Gastrocnemius medialis (tissue), 4 donors: ENCODE measurements around the gene HSPBAP1. TPM values are rescaled to one million over a fixed set of nuclear protein-coding genes. Genes with fewer than 3 reads are reported as not detected.

Source experiments
- ATAC-seq, 2 donors: fragments of 150-250 bp; one replicate each; pipeline ENCODE4 v1.9.1; 2016
- DNase-seq, 2 donors: peaks; one replicate each; pipeline ENCODE4 v3.0.0-alpha.2; 2019
- H3K27ac ChIP-seq, 4 donors: fragments of 200-600 bp; sonication (generic); 1 replicate in 1 of 4; 2 replicates in 3 of 4; pipeline ENCODE4 v1.5.1; 2016 to 2018; ENCODE audit warnings: mild to moderate bottlenecking in 2 of 4, moderate library complexity in 1 of 4
- H3K27me3 ChIP-seq, 3 donors: fragments of 200-600 bp; sonication (generic) in 2 of 3; 1 replicate in 1 of 3; 2 replicates in 2 of 3; pipeline versions ENCODE4 v1.5.1 to v1.6.0; 2016 to 2019; ENCODE audit warnings: mild to moderate bottlenecking in 1 of 3, moderate library complexity in 1 of 3
- H3K36me3 ChIP-seq, 2 donors: fragments of 200-600 bp; sonication (generic) in 1 of 2; one replicate each; pipeline ENCODE4 v1.5.1; 2017 to 2018
- H3K4me1 ChIP-seq, 2 donors: fragments of 200-600 bp; sonication (generic) in 1 of 2; one replicate each; pipeline ENCODE4 v1.5.1; 2016 to 2017; ENCODE audit warnings: mild to moderate bottlenecking in 2 of 2
- H3K4me3 ChIP-seq, 4 donors: fragments of 200-600 bp; sonication (generic) in 3 of 4; 1 replicate in 1 of 4; 2 replicates in 3 of 4; pipeline ENCODE4 v1.5.1; 2016 to 2019; ENCODE audit warnings: mild to moderate bottlenecking in 2 of 4
- H3K9me3 ChIP-seq, 3 donors: fragments of 200-600 bp; sonication (generic) in 2 of 3; 1 replicate in 1 of 3; 2 replicates in 2 of 3; pipeline ENCODE4 v1.5.1; 2016 to 2019
- POLR2A ChIP-seq, 2 donors: fragments of 450-650 bp; IDR thresholded peaks; one replicate each; pipeline ENCODE4 v1.6.1; 2017; ENCODE audit warnings: antibody characterized with exemption in 2 of 2, mild to moderate bottlenecking in 2 of 2, moderate library complexity in 2 of 2
- in situ Hi-C, 4 donors: fragments of 200-750 bp; cut with MboI; loops; one replicate each; pipeline versions ENCODE4 v1.15.0 to v1.8.0; 2017; ENCODE audit warnings: low sequenced_read_pairs in 4 of 4
- intact Hi-C: fragments of 100-400 bp; cut with DNase I; formaldehyde crosslinking; loops from one replicate; pipeline ENCODE4 v1.15.1; 2023; ENCODE audit warnings: low total_unique reads
- total RNA-seq, 4 donors: library from RNA; depleted of rRNA; stranded (reverse); fragments of >200 nt; gene quantifications; one replicate each; pipeline versions ENCODE4 v1.1.0 to v1.2.3, GENCODE V29; 2016
- TF ChIP-seq, protein P1 (sequence below), 5 experiments: fragments of 450-650 bp in 3 of 5; fragments of 200-600 bp in 2 of 5; sonication (generic) in 2 of 5; IDR thresholded peaks in 4 of 5; conservative IDR thresholded peaks in 1 of 5; 1 replicate in 4 of 5; 2 replicates in 1 of 5; pipeline ENCODE4 v1.5.1; 2016 to 2019; ENCODE audit warnings: antibody characterized with exemption in 5 of 5, mild to moderate bottlenecking in 3 of 5, moderate library complexity in 3 of 5

The HSPBAP1 gene
- total RNA-seq, 4 donors from 2014 or later, result 14.5 to 30.7 (median 17.0) TPM

DNA sequence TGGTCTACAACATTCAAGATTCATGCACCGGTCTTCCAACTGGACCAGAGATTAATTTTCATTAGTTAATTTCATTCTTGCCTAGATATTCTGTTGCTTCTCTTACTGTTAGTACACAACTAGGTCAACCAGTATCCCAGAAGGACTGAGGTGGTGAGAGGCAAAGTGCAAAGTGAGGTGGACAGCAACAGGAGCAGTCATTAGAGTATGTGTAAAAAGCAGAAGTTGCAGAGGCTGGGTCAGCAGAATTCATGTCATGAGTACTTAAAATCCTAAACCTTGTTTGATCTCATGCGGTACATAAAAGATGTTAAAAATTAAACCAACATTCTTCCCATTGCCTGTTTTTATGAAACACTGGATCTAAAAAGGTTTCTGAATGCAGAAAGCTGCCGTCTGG lies 66.3 kb downstream of the HSPBAP1 start:
- no peak for ATAC-seq
- in situ Hi-C loops, result no loop called here
- H3K4me3 ChIP-seq, result no peak overlapping the region

DNA sequence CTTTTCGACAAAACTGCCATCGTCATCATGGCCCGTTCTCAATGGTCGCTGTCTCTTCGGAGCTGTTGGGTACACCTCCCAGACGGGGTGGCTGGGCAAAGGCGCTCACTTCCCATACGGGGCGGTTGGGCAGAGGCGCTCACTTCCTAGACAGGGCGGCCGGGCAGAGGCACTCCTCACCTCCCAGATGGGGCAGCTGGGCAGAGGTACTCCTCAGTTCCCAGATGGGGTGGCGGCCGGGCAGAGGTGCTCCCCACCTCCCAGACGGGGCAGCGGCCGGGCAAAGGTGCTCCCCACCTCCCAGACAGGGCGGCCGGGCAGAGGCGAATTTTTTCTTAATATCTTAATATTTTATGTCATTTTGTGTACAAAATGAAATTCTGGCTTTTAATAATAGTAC lies 68.5 kb downstream of the HSPBAP1 start:
- intact Hi-C loops (no loop called here), in situ Hi-C loops (no loop called here)
- H3K36me3 ChIP-seq, result peaks cover 0 to 11% of the 10 kb centered on the region in 2 donors

More for the DNA sequence above, 66.3 kb downstream of the HSPBAP1 start:
- no peaks in the 10 kb centered on the region for H3K9me3 ChIP-seq
- no peaks in the 10 kb centered on the region for H3K27me3 ChIP-seq
- DNase-seq, result no peak
- peaks cover 0 to 7% of the 10 kb centered on the region in 2 donors for H3K4me1 ChIP-seq
- H3K27ac ChIP-seq, result no peak overlapping the region
- intact Hi-C loops, result no loop called here
- peaks cover 0 to 4% of the 10 kb centered on the region in 2 donors for H3K36me3 ChIP-seq
- no peak for TF ChIP-seq POLR2A (IDR thresholded peaks at IDR 0.05)
- TF ChIP-seq, protein P1, sequence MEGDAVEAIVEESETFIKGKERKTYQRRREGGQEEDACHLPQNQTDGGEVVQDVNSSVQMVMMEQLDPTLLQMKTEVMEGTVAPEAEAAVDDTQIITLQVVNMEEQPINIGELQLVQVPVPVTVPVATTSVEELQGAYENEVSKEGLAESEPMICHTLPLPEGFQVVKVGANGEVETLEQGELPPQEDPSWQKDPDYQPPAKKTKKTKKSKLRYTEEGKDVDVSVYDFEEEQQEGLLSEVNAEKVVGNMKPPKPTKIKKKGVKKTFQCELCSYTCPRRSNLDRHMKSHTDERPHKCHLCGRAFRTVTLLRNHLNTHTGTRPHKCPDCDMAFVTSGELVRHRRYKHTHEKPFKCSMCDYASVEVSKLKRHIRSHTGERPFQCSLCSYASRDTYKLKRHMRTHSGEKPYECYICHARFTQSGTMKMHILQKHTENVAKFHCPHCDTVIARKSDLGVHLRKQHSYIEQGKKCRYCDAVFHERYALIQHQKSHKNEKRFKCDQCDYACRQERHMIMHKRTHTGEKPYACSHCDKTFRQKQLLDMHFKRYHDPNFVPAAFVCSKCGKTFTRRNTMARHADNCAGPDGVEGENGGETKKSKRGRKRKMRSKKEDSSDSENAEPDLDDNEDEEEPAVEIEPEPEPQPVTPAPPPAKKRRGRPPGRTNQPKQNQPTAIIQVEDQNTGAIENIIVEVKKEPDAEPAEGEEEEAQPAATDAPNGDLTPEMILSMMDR (IDR thresholded peaks at IDR 0.05 in 4 of 5, conservative IDR thresholded peaks at IDR 0.05 in 1 of 5), result no peak

DNA sequence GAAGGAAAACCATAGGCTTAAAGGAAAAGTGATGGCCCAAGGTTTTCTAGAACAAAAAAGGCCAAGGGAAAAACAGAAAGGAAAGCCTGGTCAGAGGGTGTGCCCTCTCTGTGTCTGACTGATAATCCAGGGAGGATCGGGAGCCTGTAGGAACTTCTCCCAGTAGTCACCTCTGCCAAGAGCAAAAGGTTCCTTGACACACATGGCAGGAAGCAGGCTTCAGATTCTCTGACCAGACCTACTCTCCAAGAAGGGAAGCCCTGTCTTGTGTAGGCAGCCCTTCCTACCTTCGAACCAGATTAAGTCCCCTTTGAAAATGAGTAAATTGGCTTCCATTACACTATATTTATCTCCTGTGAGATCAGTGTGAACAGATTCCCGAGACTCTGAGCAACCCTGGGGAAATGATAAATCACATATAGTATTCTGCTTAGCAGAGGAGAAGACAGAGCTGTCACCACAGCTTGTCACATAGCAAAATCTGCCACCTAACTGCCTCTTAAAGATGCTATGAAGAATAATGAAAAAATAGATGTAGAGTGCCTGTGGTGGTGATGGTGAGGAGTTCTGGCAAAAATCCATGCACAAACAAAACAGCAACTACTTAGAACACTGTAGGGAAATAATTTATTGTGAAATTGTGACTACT lies 74.2 kb downstream of the HSPBAP1 start:
- intact Hi-C loops, result no loop called here
- H3K4me3 ChIP-seq, result no peak overlapping the region
- in situ Hi-C loops, result no loop called here
- TF ChIP-seq POLR2A (IDR thresholded peaks at IDR 0.05), result no peak
- TF ChIP-seq, protein P1 (IDR thresholded peaks at IDR 0.05 in 4 of 5, conservative IDR thresholded peaks at IDR 0.05 in 1 of 5), result no peak
- H3K4me1 ChIP-seq, result no peaks in the 10 kb centered on the region
- no peak for ATAC-seq
- H3K36me3 ChIP-seq, result peaks cover 0 to 18% of the 10 kb centered on the region in 2 donors
- H3K27ac ChIP-seq, result no peak overlapping the region
- H3K9me3 ChIP-seq, result no peaks in the 10 kb centered on the region
- DNase-seq, result no peak
- no peaks in the 10 kb centered on the region for H3K27me3 ChIP-seq

More for the DNA sequence above, 68.5 kb downstream of the HSPBAP1 start:
- no peak for ATAC-seq
- peaks cover 0 to 7% of the 10 kb centered on the region in 2 donors for H3K4me1 ChIP-seq
- no peak overlapping the region for H3K27ac ChIP-seq
- DNase-seq, result no peak
- no peaks in the 10 kb centered on the region for H3K9me3 ChIP-seq
- no peaks in the 10 kb centered on the region for H3K27me3 ChIP-seq
- no peak overlapping the region for H3K4me3 ChIP-seq
- TF ChIP-seq POLR2A (IDR thresholded peaks at IDR 0.05), result no peak
- TF ChIP-seq, protein P1 (IDR thresholded peaks at IDR 0.05 in 4 of 5, conservative IDR thresholded peaks at IDR 0.05 in 1 of 5), result no peak

DNA sequence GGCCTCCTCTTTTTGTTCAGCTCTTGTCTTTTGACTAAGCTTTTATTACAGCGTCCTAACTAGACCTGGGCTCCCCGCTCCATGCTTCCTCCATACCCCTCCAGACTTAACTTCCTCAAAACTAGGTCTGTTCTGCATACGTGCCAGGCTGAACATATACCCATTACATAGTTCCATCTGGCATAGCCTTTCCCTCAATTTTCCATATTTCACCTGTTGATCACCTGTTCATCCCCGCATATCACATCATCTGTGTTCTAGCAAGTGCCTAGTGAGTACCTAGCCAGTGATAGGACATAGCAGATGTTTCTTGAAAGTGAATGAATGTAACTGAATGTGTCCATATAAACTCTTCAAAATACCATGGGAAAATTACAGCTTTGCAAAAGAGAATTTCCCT lies 77.0 kb downstream of the HSPBAP1 start:
- TF ChIP-seq POLR2A (IDR thresholded peaks at IDR 0.05), result no peak
- TF ChIP-seq, protein P1 (IDR thresholded peaks at IDR 0.05 in 4 of 5, conservative IDR thresholded peaks at IDR 0.05 in 1 of 5), result no peak
- H3K4me3 ChIP-seq, result no peak overlapping the region
- H3K36me3 ChIP-seq, result peaks cover 0 to 29% of the 10 kb centered on the region in 2 donors

More for the DNA sequence above, 77.0 kb downstream of the HSPBAP1 start:
- Histone ChIP-seq H3K4me1 (no peaks in the 10 kb centered on the region), H3K9me3 (no peaks in the 10 kb centered on the region), H3K27ac (no peak overlapping the region), H3K27me3 (no peaks in the 10 kb centered on the region)
- ATAC-seq (no peak), DNase-seq (no peak)
- in situ Hi-C loops (no loop called here), intact Hi-C loops (no loop called here)
